HL-60/S4 (cell line): Measurements from ENCODE around the gene EEF1G.
"Not testable (repeated sequence)": the region's sequence is repeated elsewhere in the genome, so short reads cannot be mapped to it uniquely, and the experiment has no call there.

Source experiments
- in situ Hi-C: fragments of 300-500 bp; cut with MboI; formaldehyde crosslinking; loops from 2 replicates; pipeline ENCODE4 v1.14.3; 2022; ENCODE audit warnings: low sequenced_read_pairs

The EEF1G gene

GRCh38 chr11:62603776-62604299 is 30.1 kb upstream of the EEF1G start:
- in situ Hi-C loops: no loop called here

GRCh38 chr11:62603072-62603408 is 29.3 kb upstream of the EEF1G start:
- in situ Hi-C loops: no loop called here

- in situ Hi-C loops: no loop called here
These were observed 28.7 kb upstream of the EEF1G start for GRCh38 chr11:62602141-62603071.

GRCh38 chr11:62601372-62602140 is 27.9 kb upstream of the EEF1G start, which contains the start of gene MTA2:
Gene MTA2, minus strand, starts transcription at chr11:62601865. Its CDS starts 415 bp downstream, at chr11:62601450.
- in situ Hi-C loops: no loop called here

GRCh38 chr11:62601122-62601371 is 27.4 kb upstream of the EEF1G start:
- in situ Hi-C loops: no loop called here

- in situ Hi-C loops: no loop called here
These were observed 26.9 kb upstream of the EEF1G start for GRCh38 chr11:62600367-62601121.

GRCh38 chr11:62599901-62600300 is 26.2 kb upstream of the EEF1G start:
- in situ Hi-C loops: loop anchor here (10.0 kb wide), 1 partner anchor 95 kb away; no protein-coding TSS in a partner anchor

- in situ Hi-C loops: loop anchor here (10.0 kb wide), 1 partner anchor 96 kb away; no protein-coding TSS in a partner anchor
These were observed 25.5 kb upstream of the EEF1G start for GRCh38 chr11:62599069-62599696.

GRCh38 chr11:62595124-62595523 is 21.4 kb upstream of the EEF1G start:
- in situ Hi-C loops: loop anchor here (10.0 kb wide), 1 partner anchor 100 kb away; no protein-coding TSS in a partner anchor

GRCh38 chr11:62593434-62594044 is 19.8 kb upstream of the EEF1G start:
- in situ Hi-C loops: loop anchor here (10.0 kb wide), 1 partner anchor 101 kb away; no protein-coding TSS in a partner anchor

GRCh38 chr11:62592989-62593421 is 19.3 kb upstream of the EEF1G start:
- in situ Hi-C loops: loop anchor here (10.0 kb wide), 1 partner anchor 102 kb away; no protein-coding TSS in a partner anchor

GRCh38 chr11:62592146-62592815 is 18.6 kb upstream of the EEF1G start:
- in situ Hi-C loops: loop anchor here (10.0 kb wide), 1 partner anchor 103 kb away; no protein-coding TSS in a partner anchor

GRCh38 chr11:62591448-62592145 is 17.9 kb upstream of the EEF1G start, which contains the start of gene TUT1:
Gene TUT1, minus strand, starts transcription at chr11:62591523. Its CDS starts 38 bp downstream, at chr11:62591485.
- in situ Hi-C loops: loop anchor here (10.0 kb wide), 1 partner anchor 103 kb away; no protein-coding TSS in a partner anchor

GRCh38 chr11:62588966-62589637 is 15.4 kb upstream of the EEF1G start:
- in situ Hi-C loops: no loop called here

GRCh38 chr11:62585356-62585755 is 11.7 kb upstream of the EEF1G start:
- in situ Hi-C loops: not testable (repeated sequence)

GRCh38 chr11:62581735-62582134 is 8.0 kb upstream of the EEF1G start:
- in situ Hi-C loops: not testable (repeated sequence)

GRCh38 chr11:62580959-62581715 is 7.4 kb upstream of the EEF1G start:
- in situ Hi-C loops: no loop called here
